ENCODE measurements around the gene TPP2. TPM values are rescaled to one million over a fixed set of nuclear protein-coding genes. Genes with fewer than 3 reads are reported as not detected.

The TPP2 gene
- total RNA-seq, 1 experiment from 2014 or later: 58.9 TPM

DNA sequence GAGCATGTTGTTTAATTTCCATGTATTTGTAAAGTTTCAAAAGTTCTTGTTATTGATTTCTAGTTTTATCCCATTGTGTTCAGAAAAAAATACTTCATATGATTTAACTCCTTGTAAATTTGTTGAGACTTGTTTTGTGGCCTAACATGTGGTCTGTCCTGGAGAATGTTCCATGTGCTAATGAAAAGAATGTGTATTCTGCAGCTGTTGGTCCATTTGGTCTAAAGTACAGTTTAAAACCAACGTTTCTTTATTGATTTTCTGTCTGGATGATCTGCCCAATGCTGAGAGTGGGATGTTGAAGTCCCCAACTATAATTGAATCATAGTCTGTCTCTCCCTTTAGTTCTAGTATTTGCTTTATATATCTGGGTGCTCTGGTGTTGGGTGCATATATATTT, 34.9 kb upstream of the TPP2 start:
- Mint-ChIP-seq H3K36me3 (ENCODE audit: insufficient read depth, unreplicated experiment) (no peaks in the 10 kb centered on the region), H3K27ac (ENCODE audit: unreplicated experiment) (no peak overlapping the region), H3K27me3 (ENCODE audit: insufficient read depth, unreplicated experiment) (peaks cover 11% of the 10 kb centered on the region), H3K4me1 (ENCODE audit: low read depth, unreplicated experiment) (no peaks in the 10 kb centered on the region), H3K9me3 (ENCODE audit: unreplicated experiment) (no peaks in the 10 kb centered on the region), H3K4me3 (ENCODE audit: unreplicated experiment) (no peak overlapping the region)
- H3K36me3 ChIP-seq (ENCODE audit: control insufficient read depth, insufficient read depth, low read length): no peaks in the 10 kb centered on the region
- no peaks in the 10 kb centered on the region for H3K9me3 ChIP-seq
- ChIA-PET CTCF (no interaction called here), POLR2A (no interaction called here)
- H3K27me3 ChIP-seq (replicated peaks; ENCODE audit: control insufficient read depth, insufficient read depth, low read length): peaks cover 4% of the 10 kb centered on the region
- H3K4me1 ChIP-seq: no peaks in the 10 kb centered on the region
- no TSS peak for BruUV-seq (replicated peaks)
- no peak for DNase-seq
- TF ChIP-seq CTCF (IDR thresholded peaks at IDR 0.05; ENCODE audit: insufficient read depth in 1 of 2, low read depth in 1 of 2, low read length in 1 of 2, severe bottlenecking in 1 of 2, unreplicated experiment in 1 of 2): no peak
- intact Hi-C loops (cut with micrococcal nuclease; ENCODE audit: unreplicated experiment): no loop called here
- no peak overlapping the region for H3K4me3 ChIP-seq (ENCODE audit: low read depth, low read length)

GRCh38 chr13:102563267-102563666, 33.5 kb upstream of the TPP2 start:
- intact Hi-C loops (cut with micrococcal nuclease; ENCODE audit: unreplicated experiment): no loop called here
- no peak for TF ChIP-seq CTCF (IDR thresholded peaks at IDR 0.05; ENCODE audit: insufficient read depth in 1 of 2, low read depth in 1 of 2, low read length in 1 of 2, severe bottlenecking in 1 of 2, unreplicated experiment in 1 of 2)
- H3K27ac Mint-ChIP-seq (ENCODE audit: unreplicated experiment): no peak overlapping the region
- CTCF ChIA-PET: no interaction called here
- no TSS peak for BruUV-seq (replicated peaks)
- H3K4me1 Mint-ChIP-seq (ENCODE audit: low read depth, unreplicated experiment): no peaks in the 10 kb centered on the region
- no peaks in the 10 kb centered on the region for H3K4me1 ChIP-seq
- H3K36me3 Mint-ChIP-seq (ENCODE audit: insufficient read depth, unreplicated experiment): no peaks in the 10 kb centered on the region
- no peak for DNase-seq
- no peak overlapping the region for H3K4me3 Mint-ChIP-seq (ENCODE audit: unreplicated experiment)
- H3K27me3 Mint-ChIP-seq (ENCODE audit: insufficient read depth, unreplicated experiment): peaks cover 15% of the 10 kb centered on the region
- H3K36me3 ChIP-seq (ENCODE audit: control insufficient read depth, insufficient read depth, low read length): no peaks in the 10 kb centered on the region
- H3K9me3 Mint-ChIP-seq (ENCODE audit: unreplicated experiment): no peaks in the 10 kb centered on the region
- POLR2A ChIA-PET: no interaction called here
- H3K4me3 ChIP-seq (ENCODE audit: low read depth, low read length): no peak overlapping the region
- H3K9me3 ChIP-seq: no peaks in the 10 kb centered on the region
- peaks cover 4% of the 10 kb centered on the region for H3K27me3 ChIP-seq (replicated peaks; ENCODE audit: control insufficient read depth, insufficient read depth, low read length)

DNA sequence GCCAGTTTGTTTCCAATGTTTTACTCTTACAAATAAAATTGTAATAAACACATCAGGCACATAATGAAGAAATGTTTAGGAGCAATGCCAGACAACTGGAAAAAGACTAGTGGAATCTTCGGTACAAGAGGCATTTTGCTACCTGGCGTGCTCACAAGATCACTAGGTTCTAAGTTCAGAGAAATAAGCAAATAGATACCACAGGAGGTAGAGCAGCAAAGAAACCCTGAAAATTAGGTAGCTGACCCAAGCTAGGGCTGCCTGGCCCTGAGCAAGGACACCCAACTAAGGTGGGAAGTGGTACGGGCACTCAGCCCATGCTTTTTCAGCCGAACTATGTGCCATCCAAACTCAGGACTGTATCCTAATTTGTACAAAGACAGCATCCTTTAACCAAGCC, 32.2 kb upstream of the TPP2 start:
- BruUV-seq (replicated peaks): no TSS peak
- H3K9me3 ChIP-seq: no peaks in the 10 kb centered on the region
- no peak for TF ChIP-seq CTCF (IDR thresholded peaks at IDR 0.05; ENCODE audit: insufficient read depth in 1 of 2, low read depth in 1 of 2, low read length in 1 of 2, severe bottlenecking in 1 of 2, unreplicated experiment in 1 of 2)
- peaks cover 15% of the 10 kb centered on the region for H3K27me3 Mint-ChIP-seq (ENCODE audit: insufficient read depth, unreplicated experiment)
- no peaks in the 10 kb centered on the region for H3K9me3 Mint-ChIP-seq (ENCODE audit: unreplicated experiment)
- CTCF ChIA-PET: no interaction called here
- H3K4me1 ChIP-seq: no peaks in the 10 kb centered on the region
- no peaks in the 10 kb centered on the region for H3K36me3 ChIP-seq (ENCODE audit: control insufficient read depth, insufficient read depth, low read length)
- peaks cover 4% of the 10 kb centered on the region for H3K27me3 ChIP-seq (replicated peaks; ENCODE audit: control insufficient read depth, insufficient read depth, low read length)
- H3K27ac Mint-ChIP-seq (ENCODE audit: unreplicated experiment): no peak overlapping the region
- POLR2A ChIA-PET: no interaction called here
- H3K4me3 ChIP-seq (ENCODE audit: low read depth, low read length): no peak overlapping the region
- intact Hi-C loops (cut with micrococcal nuclease; ENCODE audit: unreplicated experiment): no loop called here
- H3K4me1 Mint-ChIP-seq (ENCODE audit: low read depth, unreplicated experiment): no peaks in the 10 kb centered on the region
- no peaks in the 10 kb centered on the region for H3K36me3 Mint-ChIP-seq (ENCODE audit: insufficient read depth, unreplicated experiment)
- no peak for DNase-seq
- no peak overlapping the region for H3K4me3 Mint-ChIP-seq (ENCODE audit: unreplicated experiment)
